HG03460 (cell line): ENCODE data around the gene ANK3.

Experiments used
- ATAC-seq: cut with Tn5 transposase; IDR thresholded peaks from one replicate; pipeline ENCODE4 v1.9.1; 2021; ENCODE audit not compliant: unreplicated experiment

ANK3 gene

GRCh38 chr10:60380781-60381180 is 8.9 kb downstream of the ANK3 start:
- no peak for ATAC-seq

GRCh38 chr10:60377955-60378354 is 11.7 kb downstream of the ANK3 start:
- ATAC-seq: no peak

- ATAC-seq: no peak
Observed at GRCh38 chr10:60377042-60377352, 12.7 kb downstream of the ANK3 start.

- no peak for ATAC-seq
Observed at GRCh38 chr10:60376221-60377041, 13.2 kb downstream of the ANK3 start.

GRCh38 chr10:60375293-60376004 is 14.2 kb downstream of the ANK3 start:
- no peak for ATAC-seq

- ATAC-seq: no peak
Observed at GRCh38 chr10:60374836-60375235, 14.8 kb downstream of the ANK3 start.

GRCh38 chr10:60372436-60372835 is 17.2 kb downstream of the ANK3 start:
- ATAC-seq: no peak

- no peak for ATAC-seq
Observed at GRCh38 chr10:60369547-60369930, 20.1 kb downstream of the ANK3 start.

- ATAC-seq: no peak
Observed at GRCh38 chr10:60368875-60369546, 20.7 kb downstream of the ANK3 start.

GRCh38 chr10:60367901-60368300 is 21.8 kb downstream of the ANK3 start:
- no peak for ATAC-seq

- no peak for ATAC-seq
Observed at GRCh38 chr10:60367431-60367830, 22.2 kb downstream of the ANK3 start.

- no peak for ATAC-seq
Observed at GRCh38 chr10:60367024-60367423, 22.7 kb downstream of the ANK3 start.

GRCh38 chr10:60363187-60363586 is 26.5 kb downstream of the ANK3 start:
- no peak for ATAC-seq

- ATAC-seq: no peak
Observed at GRCh38 chr10:60362461-60362860, 27.2 kb downstream of the ANK3 start.

- ATAC-seq: no peak
Observed at GRCh38 chr10:60359066-60359465, 30.6 kb downstream of the ANK3 start.

GRCh38 chr10:60358282-60358681 is 31.4 kb downstream of the ANK3 start:
- ATAC-seq: peak; percentile 86

GRCh38 chr10:60353519-60354258 is 36.0 kb downstream of the ANK3 start:
- ATAC-seq: no peak

GRCh38 chr10:60352105-60352504 is 37.6 kb downstream of the ANK3 start:
- peak; percentile 41 for ATAC-seq

GRCh38 chr10:60351191-60351853 is 38.4 kb downstream of the ANK3 start:
- peak; percentile 55 for ATAC-seq

GRCh38 chr10:60350400-60350799 is 39.3 kb downstream of the ANK3 start:
- no peak for ATAC-seq

GRCh38 chr10:60349426-60349825 is 40.2 kb downstream of the ANK3 start:
- ATAC-seq: no peak
